HepG2 (cell line): ENCODE measurements around the gene FAM234B.

Source experiments
- CREB1 ChIP-seq, 2 experiments: fragments of 450-650 bp in 1 of 2; IDR thresholded peaks; 2 replicates each; pipeline ENCODE4 v1.6.1; 2016 to 2017; ENCODE audit warnings: control low read depth in 1 of 2, mild to moderate bottlenecking in 1 of 2, missing compliant biosample characterization in 1 of 2, missing genetic modification characterization in 1 of 2
- ETV6 ChIP-seq: sonication (generic); formaldehyde crosslinking; conservative IDR thresholded peaks from 2 replicates; pipeline ENCODE4 v1.4.0; 2020; ENCODE audit warnings: missing genetic modification reagents
- NFIC ChIP-seq: IDR thresholded peaks from 2 replicates; pipeline ENCODE4 v1.6.1; 2012; ENCODE audit warnings: mild to moderate bottlenecking, low read length, inconsistent platforms
- POLR2A ChIP-seq, 2 experiments: IDR thresholded peaks; 2 replicates each; pipeline ENCODE4 v1.6.1; 2011; ENCODE audit warnings: low read depth in 2 of 2, low read length in 2 of 2, mild to moderate bottlenecking in 1 of 2, moderate library complexity in 1 of 2; ENCODE audit not compliant: insufficient read depth in 1 of 2
- POLR2AphosphoS5 ChIP-seq: IDR thresholded peaks from 2 replicates; pipeline ENCODE4 v1.6.1; 2012; ENCODE audit warnings: low read depth, low read length
- RARG ChIP-seq: sonication (generic); formaldehyde crosslinking; IDR thresholded peaks from 2 replicates; pipeline ENCODE4 v1.4.0; 2020; ENCODE audit warnings: low read depth, mild to moderate bottlenecking, missing genetic modification reagents
- RXRA ChIP-seq: sonication (generic); formaldehyde crosslinking; IDR thresholded peaks from 2 replicates; pipeline ENCODE4 v1.5.1; 2020; ENCODE audit warnings: missing genetic modification reagents
- SMAD9 ChIP-seq: sonication (generic); formaldehyde crosslinking; IDR thresholded peaks from 2 replicates; pipeline ENCODE4 v1.5.1; 2020; ENCODE audit warnings: mild to moderate bottlenecking, missing genetic modification reagents
- TBL1XR1 ChIP-seq: fragments of 150-350 bp; IDR thresholded peaks from 2 replicates; pipeline ENCODE4 v1.6.1; 2014; ENCODE audit warnings: borderline replicate concordance, low read length; ENCODE audit not compliant: partially characterized antibody
- ZBTB4 ChIP-seq: sonication (generic); formaldehyde crosslinking; IDR thresholded peaks from 2 replicates; pipeline ENCODE4 v1.4.0; 2020; ENCODE audit warnings: missing genetic modification reagents, mild to moderate bottlenecking, borderline replicate concordance
- ZNF335 ChIP-seq: sonication (generic); formaldehyde crosslinking; IDR thresholded peaks from 2 replicates; pipeline ENCODE4 v1.4.0; 2020; ENCODE audit warnings: missing genetic modification reagents
- ZSCAN30 ChIP-seq: sonication (generic); formaldehyde crosslinking; IDR thresholded peaks from 2 replicates; pipeline ENCODE4 v1.5.0; 2020; ENCODE audit warnings: mild to moderate bottlenecking, missing genetic modification reagents
- TF ChIP-seq, protein P1 (sequence below): sonication (generic); formaldehyde crosslinking; IDR thresholded peaks from 2 replicates; pipeline ENCODE4 v1.5.0; 2020; ENCODE audit warnings: mild to moderate bottlenecking, missing genetic modification reagents, moderate library complexity

DNA sequence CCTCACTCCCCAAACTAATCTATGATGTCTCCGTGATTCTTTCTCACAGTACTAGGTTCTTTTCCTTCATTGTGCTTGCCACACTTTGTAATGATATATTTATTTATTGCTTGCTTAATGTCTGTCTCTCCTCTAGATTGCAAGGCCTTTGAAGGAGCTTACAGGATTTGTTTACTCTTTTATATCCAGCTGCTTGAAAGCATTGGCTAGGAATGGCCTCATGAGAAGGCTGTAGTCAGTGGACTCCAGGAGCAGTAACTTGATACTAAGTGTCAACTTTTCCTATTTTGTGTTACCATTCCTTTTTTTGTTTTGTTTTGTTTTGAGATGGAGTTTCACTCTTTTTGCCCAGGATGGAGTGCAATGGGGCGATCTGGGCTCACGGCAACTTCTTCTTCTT, 7.3 kb upstream of the FAM234B start:
- TF ChIP-seq POLR2AphosphoS5: no peak
- no peak for TF ChIP-seq POLR2A (IDR thresholded peaks at IDR 0.05; ENCODE audit: insufficient read depth in 1 of 2, low read depth in 2 of 2, low read length in 2 of 2)
- TF ChIP-seq ZBTB4 (CRISPR knock-in tag): no peak
- no peak for TF ChIP-seq CREB1 (IDR thresholded peaks at IDR 0.05)
- TF ChIP-seq CREB1 (CRISPR knock-in tag; IDR thresholded peaks at IDR 0.05): no peak
- TF ChIP-seq, protein P1, sequence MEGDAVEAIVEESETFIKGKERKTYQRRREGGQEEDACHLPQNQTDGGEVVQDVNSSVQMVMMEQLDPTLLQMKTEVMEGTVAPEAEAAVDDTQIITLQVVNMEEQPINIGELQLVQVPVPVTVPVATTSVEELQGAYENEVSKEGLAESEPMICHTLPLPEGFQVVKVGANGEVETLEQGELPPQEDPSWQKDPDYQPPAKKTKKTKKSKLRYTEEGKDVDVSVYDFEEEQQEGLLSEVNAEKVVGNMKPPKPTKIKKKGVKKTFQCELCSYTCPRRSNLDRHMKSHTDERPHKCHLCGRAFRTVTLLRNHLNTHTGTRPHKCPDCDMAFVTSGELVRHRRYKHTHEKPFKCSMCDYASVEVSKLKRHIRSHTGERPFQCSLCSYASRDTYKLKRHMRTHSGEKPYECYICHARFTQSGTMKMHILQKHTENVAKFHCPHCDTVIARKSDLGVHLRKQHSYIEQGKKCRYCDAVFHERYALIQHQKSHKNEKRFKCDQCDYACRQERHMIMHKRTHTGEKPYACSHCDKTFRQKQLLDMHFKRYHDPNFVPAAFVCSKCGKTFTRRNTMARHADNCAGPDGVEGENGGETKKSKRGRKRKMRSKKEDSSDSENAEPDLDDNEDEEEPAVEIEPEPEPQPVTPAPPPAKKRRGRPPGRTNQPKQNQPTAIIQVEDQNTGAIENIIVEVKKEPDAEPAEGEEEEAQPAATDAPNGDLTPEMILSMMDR (CRISPR knock-in tag): no peak
- no peak for TF ChIP-seq ZSCAN30
- no peak for TF ChIP-seq RXRA (CRISPR knock-in tag)
- no peak for TF ChIP-seq TBL1XR1
- TF ChIP-seq RARG (CRISPR knock-in tag): no peak
- no peak for TF ChIP-seq ETV6 (CRISPR knock-in tag)
- no peak for TF ChIP-seq SMAD9 (CRISPR knock-in tag)
- TF ChIP-seq ZNF335 (CRISPR knock-in tag): no peak
- TF ChIP-seq NFIC: no peak
